GM21367 (cell line): ENCODE data around the gene KRTAP22-2.

Experiments used
- ATAC-seq: cut with Tn5 transposase; IDR thresholded peaks from one replicate; pipeline ENCODE4 v1.9.1; 2021; ENCODE audit not compliant: unreplicated experiment

The KRTAP22-2 gene

DNA sequence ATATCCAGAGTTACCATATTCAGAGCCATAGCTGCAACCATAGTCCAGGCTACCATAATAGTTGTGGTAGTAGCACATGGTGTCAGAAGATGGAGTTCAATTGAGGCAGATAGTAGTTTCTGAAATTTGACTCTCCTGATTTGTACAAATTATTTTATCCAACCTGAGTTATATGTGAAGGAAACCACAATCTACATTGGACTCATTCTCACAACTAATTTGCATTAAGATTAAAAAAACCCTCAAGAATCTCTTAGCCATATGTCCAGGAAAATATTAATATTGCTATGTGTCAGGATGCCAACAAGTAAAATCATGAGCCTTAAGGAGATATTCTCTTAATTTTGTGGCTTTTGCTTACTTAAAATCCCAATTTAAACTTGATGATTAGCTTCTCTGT is at the start of gene KRTAP22-2:
TSS of gene KRTAP22-2 (minus strand) at position 101 of the 400 bp plus-strand sequence.
- ATAC-seq, result no peak

DNA sequence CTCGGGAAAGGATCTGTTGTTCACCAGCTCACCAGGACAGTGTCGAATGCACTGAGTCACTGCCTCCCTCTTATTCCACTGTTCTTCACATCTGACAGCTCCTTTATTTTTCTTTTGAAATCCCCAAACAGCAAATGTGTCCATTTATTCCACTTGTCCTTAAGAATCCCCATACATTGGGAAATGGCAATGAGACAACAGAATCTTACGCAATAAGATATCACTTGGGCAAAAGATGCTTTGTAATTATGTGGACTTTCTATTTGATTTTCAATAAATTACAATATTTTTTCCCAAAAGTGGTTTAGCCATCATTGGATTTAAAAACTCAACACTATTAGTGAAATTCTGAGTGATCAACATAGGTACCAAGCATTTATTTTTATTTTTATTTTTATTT is 48.5 kb upstream of the KRTAP22-2 start:
- ATAC-seq, result no peak

DNA sequence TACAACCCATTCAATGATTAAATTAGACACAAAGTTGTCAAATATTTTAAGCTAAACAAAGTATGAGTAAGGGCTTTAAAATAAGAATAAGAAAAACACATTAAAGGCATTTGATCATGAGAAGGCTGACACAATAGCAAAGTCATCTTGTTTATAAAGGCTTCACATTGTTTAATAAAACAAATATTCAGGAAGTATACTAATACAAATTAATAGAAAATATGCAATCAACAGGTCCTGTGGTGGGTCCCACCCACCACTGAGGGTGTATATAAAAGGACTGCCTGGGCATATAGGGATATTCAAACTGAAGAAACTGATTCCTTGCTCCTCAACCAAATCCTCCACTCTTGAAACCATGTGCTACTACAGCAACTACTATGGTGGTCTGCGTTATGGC is 44.7 kb upstream of the KRTAP22-2 start, which contains the start of gene KRTAP20-2:
TSS of gene KRTAP20-2 (plus strand) at position 301 of the 400 bp plus-strand sequence. CDS start at position 359, 58 bp downstream.
- no peak for ATAC-seq

DNA sequence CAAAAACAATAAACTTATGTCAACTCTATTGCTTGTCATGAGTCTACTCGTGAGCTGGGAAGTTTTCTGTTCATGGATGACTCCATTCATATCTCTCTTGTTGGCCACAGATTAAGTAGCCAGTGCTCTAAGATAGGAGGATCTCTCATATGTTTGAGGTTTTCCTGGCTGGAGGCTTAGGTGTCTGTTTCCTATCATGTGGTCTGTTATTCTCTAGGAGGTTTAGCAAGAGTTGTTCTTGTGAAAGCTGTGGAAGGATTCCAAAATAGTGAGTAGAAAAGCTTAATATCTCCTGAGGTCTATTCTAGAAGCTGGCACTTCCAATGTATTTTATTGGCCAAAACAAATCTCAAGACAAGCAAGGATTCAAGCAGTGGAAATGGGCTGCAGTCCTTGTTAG is 39.0 kb upstream of the KRTAP22-2 start:
- ATAC-seq, result no peak

DNA sequence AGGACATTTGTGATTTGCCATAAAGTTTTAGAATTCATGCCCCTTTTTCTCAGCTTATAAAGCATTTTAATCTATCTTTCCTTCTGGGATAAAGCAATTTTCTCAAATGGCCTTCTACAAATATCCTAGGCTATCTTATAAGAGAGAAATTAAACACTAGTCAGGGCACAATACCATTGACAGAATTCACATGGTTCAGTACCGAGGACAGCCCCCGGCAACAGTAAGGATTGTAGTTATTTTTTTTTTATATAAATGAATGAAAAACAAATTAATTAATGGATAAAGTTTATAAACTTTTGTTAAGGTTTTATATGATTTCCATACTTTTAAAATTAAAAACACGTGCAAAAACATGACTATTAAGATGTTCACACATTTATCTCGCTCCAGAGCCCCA is 37.9 kb upstream of the KRTAP22-2 start:
- no peak for ATAC-seq

DNA sequence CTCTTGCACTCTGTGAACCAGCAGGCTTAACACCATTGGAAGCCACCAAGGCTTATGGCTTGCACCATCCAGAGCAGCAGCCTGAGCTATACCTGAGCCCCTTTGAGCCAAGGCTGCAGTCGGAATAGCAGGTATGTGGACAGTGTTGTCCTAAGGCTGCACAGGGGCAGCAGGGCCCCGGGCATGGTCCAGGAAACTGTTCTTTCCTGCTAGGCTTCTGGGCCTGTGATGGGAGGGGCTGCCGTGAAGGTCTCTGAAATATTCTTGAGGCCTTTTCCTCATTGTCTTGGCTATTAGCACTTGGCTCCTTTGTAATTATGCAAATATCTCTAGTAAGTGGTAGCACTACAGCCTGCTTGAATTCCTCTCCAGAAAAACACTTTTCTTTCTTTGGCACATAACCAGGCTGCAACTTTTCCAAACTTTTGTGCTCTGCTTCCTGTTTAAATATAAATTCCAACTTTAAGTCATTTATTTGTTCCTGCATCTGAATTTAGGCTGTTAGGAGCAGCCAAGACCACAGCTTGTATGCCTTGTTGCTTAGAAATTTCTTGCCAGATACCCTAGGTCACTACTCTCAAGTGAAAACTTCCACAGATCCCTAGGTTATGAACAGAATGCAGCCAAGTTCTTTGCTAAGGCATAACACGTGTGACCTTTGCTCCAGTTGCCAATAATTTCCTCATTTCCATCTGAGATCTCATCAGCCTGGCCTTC is 35.4 kb upstream of the KRTAP22-2 start:
- no peak for ATAC-seq

DNA sequence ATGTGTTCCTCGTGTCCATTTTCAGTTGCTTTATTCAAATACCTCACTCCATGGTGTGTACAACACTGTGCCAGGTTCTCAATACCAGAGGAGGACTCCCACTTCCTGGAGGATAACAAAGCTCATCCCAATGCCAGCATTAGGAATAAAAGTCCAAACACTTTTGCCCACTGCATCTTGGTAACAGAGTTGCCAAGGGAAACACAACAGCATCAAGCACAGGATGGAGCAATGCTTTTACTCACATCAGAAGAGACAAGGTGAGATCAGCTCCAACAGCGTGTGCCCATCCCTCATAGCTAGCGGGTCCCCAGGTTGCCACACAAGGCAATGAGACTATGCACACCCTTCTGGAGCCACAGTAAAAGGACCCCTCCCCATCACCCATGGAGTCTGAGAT is 33.2 kb upstream of the KRTAP22-2 start:
- ATAC-seq, result no peak

DNA sequence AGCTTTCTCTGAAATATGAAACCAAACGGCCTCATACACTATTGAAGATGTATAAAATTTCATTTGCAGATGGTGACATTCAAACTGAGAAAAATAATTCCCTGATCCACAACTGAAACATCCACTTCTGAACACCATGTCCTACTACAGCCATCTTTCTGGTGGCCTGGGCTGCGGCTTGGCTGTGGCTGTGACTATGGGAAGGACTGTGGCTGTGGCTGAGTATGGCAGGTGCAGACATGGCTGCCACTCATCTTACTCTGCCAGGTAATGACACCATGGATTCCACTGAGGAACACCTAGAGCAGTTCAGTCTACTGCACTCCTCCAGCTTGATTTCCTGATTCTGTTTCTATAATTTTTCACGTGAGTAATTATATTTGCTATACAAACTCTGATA is 30.3 kb upstream of the KRTAP22-2 start, which contains the start of gene KRTAP20-4:
TSS of gene KRTAP20-4 (plus strand) at position 106 of the 400 bp plus-strand sequence.
- no peak for ATAC-seq

DNA sequence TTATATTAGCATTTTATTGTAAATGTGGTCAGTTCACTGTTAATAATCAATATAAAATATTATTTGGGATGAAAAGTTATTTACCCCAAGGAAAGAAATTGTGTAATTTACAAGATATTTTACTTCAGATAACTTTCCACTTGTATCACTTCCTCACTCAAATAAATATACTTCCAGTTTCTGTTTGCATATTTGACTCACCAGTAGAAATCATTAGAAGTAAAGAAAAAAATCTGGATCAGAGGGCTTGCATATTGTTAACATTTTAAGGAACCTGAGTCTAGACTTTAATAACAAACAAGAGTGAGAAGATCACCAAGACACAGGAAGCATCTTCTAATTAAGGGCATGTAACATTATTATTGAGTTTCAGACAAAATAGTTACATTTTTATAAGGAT is 29.9 kb upstream of the KRTAP22-2 start:
- no peak for ATAC-seq

DNA sequence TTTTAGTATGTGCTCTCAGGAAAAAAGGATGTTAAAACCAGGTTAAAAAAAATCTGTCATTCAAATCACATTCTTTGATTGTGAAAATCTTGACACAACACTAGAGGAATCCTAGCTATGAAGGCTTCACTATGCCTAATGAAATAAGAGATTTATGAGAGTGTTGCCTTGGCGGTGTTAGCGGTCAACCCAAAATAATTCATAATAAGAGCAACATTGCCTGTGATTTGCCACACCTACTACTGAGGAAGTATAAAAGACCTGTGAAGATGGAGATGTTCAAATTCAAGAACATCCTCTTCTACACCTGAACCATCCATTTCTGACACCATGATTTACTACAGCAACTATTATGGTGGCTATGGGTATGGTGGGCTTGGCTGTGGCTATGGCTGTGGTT is 25.9 kb upstream of the KRTAP22-2 start, which contains the start of gene KRTAP20-1:
TSS of gene KRTAP20-1 (plus strand) at position 301 of the 400 bp plus-strand sequence. CDS start at position 331, 30 bp downstream.
- no peak for ATAC-seq

DNA sequence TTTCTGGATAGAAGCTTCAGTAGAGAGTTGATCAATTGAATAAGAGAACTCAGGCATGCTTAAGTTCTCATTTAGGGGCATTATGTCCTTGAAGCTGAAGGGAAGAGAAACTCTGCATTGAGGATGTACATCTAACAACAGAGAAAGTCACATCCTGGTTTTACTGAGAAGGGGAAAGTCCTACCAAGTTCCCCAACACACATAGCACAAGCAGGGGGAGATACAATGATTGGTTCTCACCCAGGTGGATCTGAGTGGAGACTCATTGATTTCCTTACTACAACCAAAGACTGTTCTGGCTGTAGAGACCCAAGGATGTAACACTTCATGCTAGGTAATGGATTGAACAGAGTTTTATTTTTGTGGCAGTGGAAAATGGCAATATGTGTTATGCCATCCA is 25.0 kb upstream of the KRTAP22-2 start:
- ATAC-seq, result no peak

DNA sequence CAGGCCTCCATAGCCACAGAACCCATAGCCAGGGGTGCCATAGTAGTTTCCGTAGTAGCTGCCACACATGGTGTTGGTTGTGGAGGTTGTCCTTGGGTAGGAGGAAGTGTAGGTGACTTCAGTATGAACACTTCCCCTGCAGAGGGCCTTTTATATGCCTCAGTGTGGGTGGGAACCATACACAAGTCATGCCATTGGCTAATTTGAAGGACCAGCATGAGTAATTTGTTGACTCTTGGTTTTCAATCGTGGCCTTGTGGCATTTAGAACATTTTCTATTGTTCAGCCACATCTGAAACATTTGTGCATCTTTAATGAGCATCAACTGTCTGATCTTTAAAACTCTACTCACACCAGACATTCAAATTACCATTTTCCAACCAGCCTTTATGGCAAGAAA is 23.6 kb upstream of the KRTAP22-2 start, which contains the start of gene KRTAP6-1:
TSS of gene KRTAP6-1 (minus strand) at position 95 of the 400 bp plus-strand sequence. CDS start at position 69, 26 bp downstream.
- no peak for ATAC-seq

DNA sequence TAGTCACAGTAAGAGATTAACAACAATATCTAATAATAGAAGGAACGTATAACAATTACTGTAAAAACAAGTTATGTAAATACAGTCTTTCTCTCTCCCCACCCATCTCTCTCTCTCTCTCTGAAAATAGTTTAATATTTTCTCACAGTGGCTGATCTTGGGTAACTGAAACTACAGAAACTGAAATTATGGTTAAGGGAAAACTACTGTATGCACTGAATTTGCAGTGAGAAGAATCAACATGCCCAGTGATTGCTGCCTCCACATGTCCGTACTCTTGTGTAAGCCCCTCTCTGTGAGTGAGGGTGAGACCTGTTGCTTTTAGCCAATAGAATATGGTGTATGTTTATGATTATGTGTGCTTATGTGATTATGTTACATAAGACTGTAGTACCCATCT is 21.9 kb upstream of the KRTAP22-2 start:
- ATAC-seq, result no peak

DNA sequence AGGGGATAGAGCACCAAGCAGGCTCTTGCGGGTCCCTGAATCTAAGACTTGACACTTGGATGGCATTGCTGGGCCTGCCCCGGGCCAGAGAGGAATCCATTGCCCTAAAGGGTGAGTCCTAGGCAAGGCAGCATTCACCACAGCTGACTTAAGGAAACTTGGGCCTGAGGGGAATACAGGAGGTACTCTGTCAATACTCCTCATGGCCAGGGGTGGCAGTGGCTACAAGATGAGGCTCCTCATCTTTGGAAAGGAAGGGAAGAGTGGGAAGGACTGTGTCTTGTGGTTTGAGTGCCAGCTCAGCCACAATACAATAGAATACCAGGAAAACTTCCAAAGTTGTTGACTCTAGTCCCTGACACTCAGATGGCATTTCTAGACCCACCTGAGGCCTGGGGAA is 15.8 kb upstream of the KRTAP22-2 start:
- ATAC-seq, result no peak

DNA sequence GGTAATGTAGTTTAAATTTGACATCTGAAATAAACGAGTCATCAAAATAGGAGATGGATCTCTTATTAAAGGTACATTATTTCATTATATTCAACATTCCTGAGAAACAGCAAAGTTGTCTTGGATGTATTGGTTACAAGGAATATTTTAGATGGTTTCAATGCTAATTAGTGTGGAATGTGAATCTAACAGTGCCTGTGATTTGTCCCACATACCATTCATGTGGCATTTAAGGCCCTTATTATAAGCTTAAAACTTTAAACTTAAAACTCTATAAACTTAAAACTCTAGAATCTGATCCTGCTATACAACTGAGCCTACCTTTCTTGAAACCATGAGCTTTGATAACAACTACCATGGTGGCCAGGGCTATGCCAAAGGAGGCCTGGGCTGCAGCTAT is 10.6 kb upstream of the KRTAP22-2 start, which contains the start of gene KRTAP22-1:
TSS of gene KRTAP22-1 (plus strand) at position 301 of the 400 bp plus-strand sequence.
- ATAC-seq, result no peak

DNA sequence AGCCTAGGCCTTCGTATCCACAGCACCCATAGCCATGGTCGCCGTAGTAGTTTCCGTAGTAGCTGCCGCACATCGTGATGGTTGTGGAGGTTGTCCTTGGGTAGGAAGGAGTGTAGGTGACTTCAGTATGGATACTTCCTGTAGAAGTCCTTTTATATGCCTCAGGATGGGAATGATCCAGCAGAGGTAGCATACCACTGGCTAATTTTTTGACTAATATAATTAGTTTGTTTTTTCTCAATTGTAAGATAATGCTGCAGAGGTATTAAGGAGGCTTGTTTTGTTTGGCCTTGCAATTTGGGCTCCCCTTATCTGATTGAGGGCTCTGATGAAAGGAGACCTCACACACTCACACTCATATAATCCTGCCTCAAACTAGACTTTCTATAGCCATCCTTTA is 8.6 kb upstream of the KRTAP22-2 start, which contains the start of gene KRTAP6-2:
TSS of gene KRTAP6-2 (minus strand) at position 101 of the 400 bp plus-strand sequence. CDS start at position 73, 28 bp downstream.
- no peak for ATAC-seq

DNA sequence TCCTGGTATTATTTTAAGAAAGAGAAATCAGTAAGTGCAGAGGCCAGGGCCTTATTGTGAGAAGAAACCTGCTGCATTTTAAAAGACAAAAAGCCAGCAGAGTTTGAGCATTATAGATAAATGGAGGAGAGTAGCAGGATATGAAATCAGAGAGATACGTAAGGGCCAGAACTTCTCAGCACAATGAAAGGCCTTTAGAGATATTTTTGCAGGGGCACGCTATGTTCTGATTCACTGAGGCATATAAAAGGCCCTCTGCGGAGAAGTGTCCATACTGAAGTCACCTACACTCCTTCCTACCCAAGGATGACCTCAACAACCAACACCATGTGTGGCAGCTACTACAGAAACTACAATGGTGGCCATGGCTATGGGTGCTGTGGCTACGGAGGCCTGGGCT is 1.9 kb upstream of the KRTAP22-2 start, which contains the start of gene KRTAP6-3:
TSS of gene KRTAP6-3 (plus strand) at position 301 of the 400 bp plus-strand sequence. CDS start at position 307, 6 bp downstream.
- no peak for ATAC-seq

DNA sequence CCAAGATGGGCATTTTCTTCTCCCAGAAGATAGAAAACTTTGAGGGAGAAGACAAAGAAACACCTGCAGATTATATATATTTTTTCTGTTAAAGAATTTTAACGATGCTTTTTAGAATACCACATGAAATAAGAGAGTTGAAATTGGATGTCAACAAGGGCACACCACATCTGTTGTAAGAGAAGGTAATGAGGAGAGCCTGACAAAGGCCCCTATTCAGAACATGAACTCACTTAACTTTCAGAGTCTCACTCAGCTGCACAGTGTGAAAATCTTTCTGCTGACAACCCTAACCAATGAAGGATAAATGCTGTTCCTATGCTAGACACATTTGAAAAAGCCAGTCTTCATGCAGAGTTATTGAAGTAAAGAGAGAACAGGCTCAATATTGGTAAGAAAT is 7.3 kb downstream of the KRTAP22-2 start:
- ATAC-seq, result no peak

DNA sequence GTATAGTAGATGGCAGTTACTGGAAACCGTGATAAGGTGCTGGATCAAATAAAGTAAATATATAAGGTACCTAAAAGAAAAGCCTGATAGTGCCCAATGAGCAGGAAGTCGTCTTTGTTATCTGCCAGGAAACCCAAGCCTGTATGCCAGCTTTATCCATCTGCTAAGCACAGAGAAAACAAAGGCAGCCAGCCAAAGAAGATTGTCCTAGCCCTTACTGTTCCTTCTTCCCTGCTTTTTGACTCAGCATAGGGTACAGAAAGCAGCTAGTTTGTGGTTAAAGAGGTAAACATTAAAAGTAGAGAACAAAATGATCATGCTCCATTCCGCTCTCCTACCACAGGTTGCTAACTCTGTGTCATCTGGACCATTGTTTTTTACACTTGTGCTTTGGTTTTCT is 10.1 kb downstream of the KRTAP22-2 start:
- ATAC-seq, result no peak

DNA sequence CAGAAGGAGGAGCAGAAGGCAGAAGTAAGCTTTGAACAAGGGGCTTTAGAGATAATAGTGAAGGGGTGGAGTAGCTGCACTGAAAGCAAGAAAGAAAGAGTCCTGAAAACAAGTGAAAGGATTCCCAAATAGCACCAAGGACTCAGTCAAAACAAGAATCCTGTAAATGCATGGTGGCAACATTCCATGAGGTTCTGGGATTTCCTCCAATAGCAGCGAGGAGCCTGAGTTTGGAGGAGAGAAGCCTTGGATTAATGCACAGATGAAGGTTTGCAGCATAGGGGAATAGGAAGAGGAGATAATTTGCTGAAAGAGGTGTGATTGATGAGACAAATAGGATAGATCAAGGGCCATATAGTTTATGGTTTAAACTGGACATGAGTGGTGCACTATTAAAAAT is 10.9 kb downstream of the KRTAP22-2 start:
- no peak for ATAC-seq

DNA sequence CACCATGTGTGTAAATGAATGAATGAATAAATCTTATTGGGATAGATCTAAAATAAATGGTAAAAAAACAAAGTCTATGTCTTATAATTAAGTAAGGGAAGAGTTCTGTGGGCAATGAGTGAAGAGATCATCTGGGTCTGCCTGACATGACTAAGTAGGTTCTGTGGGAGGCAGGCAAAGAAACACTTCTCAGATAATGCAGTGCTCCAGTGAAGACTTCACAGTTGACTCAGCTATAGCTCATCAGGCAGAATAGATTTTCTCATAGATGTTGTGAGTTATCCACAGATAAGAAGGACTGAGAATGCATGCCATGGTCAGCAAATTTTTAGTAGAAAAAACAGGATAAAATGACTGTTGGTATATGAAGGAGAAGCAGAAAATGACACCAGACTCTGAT is 12.4 kb downstream of the KRTAP22-2 start:
- ATAC-seq, result no peak

DNA sequence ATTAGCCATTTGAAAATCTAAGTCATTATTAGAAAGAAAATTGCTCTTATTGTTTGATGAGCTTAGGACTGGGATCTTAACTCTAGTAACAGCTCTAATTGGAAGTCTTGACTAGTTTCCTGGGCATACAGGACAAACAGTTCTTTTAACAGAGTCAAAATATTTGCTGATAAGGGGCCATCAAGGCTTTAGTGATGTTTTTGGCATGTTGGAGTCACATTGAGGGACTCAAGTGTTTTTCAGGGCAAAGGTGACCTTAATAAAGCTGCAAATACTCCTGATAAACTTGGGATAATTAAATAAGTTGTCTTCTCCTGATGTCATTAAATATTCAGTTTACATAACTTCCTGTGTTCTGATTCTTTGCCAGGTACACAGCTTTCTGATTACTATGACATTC is 22.6 kb downstream of the KRTAP22-2 start:
- ATAC-seq, result no peak
